ENCODE data around the gene TOM1L2. TPM values are rescaled to one million over a fixed set of nuclear protein-coding genes. Genes with fewer than 3 reads are reported as not detected.

Gene TOM1L2
- total RNA-seq, 1 donor from 2014 or later = 4.3 TPM

DNA sequence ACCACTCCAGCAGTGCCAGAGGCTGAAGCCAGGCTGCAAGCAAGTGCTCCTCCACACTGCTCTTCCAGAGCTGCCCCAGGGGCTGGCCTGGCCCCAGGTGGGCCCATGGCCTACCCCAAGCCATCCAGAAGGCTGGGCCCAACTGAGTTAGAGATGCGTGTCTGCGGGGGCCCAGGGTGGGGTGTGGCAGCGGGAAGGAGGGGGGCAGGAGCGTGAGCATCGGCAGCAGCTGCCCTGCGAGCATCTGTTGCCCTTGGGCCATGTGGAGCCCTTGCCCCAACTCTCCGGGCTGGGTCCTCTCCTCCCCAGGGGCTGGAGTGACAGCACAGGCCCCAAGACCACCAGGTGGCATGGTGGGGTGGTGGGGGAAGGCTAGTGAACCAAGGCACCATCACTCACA is 128.1 kb downstream of the TOM1L2 start:
- no peaks in the 10 kb centered on the region for H4K20me1 ChIP-seq (ENCODE audit: low read depth)
- peaks cover 24% of the 10 kb centered on the region for H3F3A ChIP-seq (ENCODE audit: low read depth)
- H2AFZ ChIP-seq (replicated peaks) = no peak overlapping the region
- TF ChIP-seq, protein P1, sequence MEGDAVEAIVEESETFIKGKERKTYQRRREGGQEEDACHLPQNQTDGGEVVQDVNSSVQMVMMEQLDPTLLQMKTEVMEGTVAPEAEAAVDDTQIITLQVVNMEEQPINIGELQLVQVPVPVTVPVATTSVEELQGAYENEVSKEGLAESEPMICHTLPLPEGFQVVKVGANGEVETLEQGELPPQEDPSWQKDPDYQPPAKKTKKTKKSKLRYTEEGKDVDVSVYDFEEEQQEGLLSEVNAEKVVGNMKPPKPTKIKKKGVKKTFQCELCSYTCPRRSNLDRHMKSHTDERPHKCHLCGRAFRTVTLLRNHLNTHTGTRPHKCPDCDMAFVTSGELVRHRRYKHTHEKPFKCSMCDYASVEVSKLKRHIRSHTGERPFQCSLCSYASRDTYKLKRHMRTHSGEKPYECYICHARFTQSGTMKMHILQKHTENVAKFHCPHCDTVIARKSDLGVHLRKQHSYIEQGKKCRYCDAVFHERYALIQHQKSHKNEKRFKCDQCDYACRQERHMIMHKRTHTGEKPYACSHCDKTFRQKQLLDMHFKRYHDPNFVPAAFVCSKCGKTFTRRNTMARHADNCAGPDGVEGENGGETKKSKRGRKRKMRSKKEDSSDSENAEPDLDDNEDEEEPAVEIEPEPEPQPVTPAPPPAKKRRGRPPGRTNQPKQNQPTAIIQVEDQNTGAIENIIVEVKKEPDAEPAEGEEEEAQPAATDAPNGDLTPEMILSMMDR (IDR thresholded peaks at IDR 0.05) = no peak
- TF ChIP-seq EZH2phosphoT487 (IDR thresholded peaks at IDR 0.05) = no peak
- TF ChIP-seq EZH2 (IDR thresholded peaks at IDR 0.05) = no peak
- no peak overlapping the region for H3K27ac ChIP-seq
- peak overlapping the region; percentile 57 for H3K27ac Mint-ChIP-seq
- H3K4me3 ChIP-seq = no peak overlapping the region
- peaks cover 38% of the 10 kb centered on the region for H3K4me1 ChIP-seq
- peaks cover 4% of the 10 kb centered on the region for H3K27me3 Mint-ChIP-seq (ENCODE audit: insufficient read depth, low read depth)
- peaks cover 43% of the 10 kb centered on the region for H3K4me1 Mint-ChIP-seq
- H3K9ac ChIP-seq = no peak overlapping the region
- H3K79me2 ChIP-seq (ENCODE audit: low read depth) = no peaks in the 10 kb centered on the region
- no peaks in the 10 kb centered on the region for H3K9me3 ChIP-seq (ENCODE audit: low read depth)
- no peak for DNase-seq (ENCODE audit: low spot score)
- no peaks in the 10 kb centered on the region for H3K27me3 ChIP-seq
- no peaks in the 10 kb centered on the region for H3K9me3 Mint-ChIP-seq
- no peaks in the 10 kb centered on the region for H3K36me3 Mint-ChIP-seq
- no peak overlapping the region for H3K4me3 Mint-ChIP-seq
- no peak overlapping the region for H3K4me2 ChIP-seq
- no peaks in the 10 kb centered on the region for H3K36me3 ChIP-seq

DNA sequence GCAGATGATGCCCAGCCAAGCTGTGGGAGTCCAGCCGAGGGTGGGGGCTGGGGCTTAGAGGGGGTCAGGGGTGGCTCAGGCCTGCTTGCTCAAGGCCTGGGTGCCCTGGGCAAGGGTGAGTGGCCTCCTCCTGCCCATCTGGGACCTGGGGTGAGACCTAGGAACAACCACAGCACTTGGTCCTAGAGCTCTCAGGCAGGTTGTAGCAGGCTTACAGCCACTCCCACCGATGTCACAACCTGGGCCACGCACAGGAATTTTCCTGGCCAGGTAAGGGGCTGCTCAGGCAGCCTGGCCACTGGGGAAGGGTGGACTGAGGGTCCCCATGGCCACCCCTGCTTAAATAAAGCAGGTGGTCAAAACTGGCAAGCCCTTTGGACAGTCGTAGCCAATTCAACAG is 129.1 kb downstream of the TOM1L2 start:
- peaks cover 44% of the 10 kb centered on the region for H3K4me1 Mint-ChIP-seq
- H3K79me2 ChIP-seq (ENCODE audit: low read depth) = no peaks in the 10 kb centered on the region
- no peak overlapping the region for H3K27ac ChIP-seq
- H3K36me3 ChIP-seq = no peaks in the 10 kb centered on the region
- no peaks in the 10 kb centered on the region for H3K9me3 ChIP-seq (ENCODE audit: low read depth)
- H3K4me3 ChIP-seq = no peak overlapping the region
- H3K36me3 Mint-ChIP-seq = no peaks in the 10 kb centered on the region
- no peaks in the 10 kb centered on the region for H3K27me3 ChIP-seq
- H3K9ac ChIP-seq = no peak overlapping the region
- no peak overlapping the region for H2AFZ ChIP-seq (replicated peaks)
- no peaks in the 10 kb centered on the region for H4K20me1 ChIP-seq (ENCODE audit: low read depth)
- peaks cover 5% of the 10 kb centered on the region for H3K27me3 Mint-ChIP-seq (ENCODE audit: insufficient read depth, low read depth)
- peaks cover 33% of the 10 kb centered on the region for H3F3A ChIP-seq (ENCODE audit: low read depth)
- no peak for DNase-seq (ENCODE audit: low spot score)
- no peak overlapping the region for H3K4me3 Mint-ChIP-seq
- peaks cover 37% of the 10 kb centered on the region for H3K4me1 ChIP-seq
- H3K4me2 ChIP-seq = no peak overlapping the region
- no peaks in the 10 kb centered on the region for H3K9me3 Mint-ChIP-seq
- peak overlapping the region; percentile 65 for H3K27ac Mint-ChIP-seq
- TF ChIP-seq, protein P1 (IDR thresholded peaks at IDR 0.05) = no peak
- TF ChIP-seq EZH2phosphoT487 (IDR thresholded peaks at IDR 0.05) (no peak), EZH2 (IDR thresholded peaks at IDR 0.05) (no peak)

DNA sequence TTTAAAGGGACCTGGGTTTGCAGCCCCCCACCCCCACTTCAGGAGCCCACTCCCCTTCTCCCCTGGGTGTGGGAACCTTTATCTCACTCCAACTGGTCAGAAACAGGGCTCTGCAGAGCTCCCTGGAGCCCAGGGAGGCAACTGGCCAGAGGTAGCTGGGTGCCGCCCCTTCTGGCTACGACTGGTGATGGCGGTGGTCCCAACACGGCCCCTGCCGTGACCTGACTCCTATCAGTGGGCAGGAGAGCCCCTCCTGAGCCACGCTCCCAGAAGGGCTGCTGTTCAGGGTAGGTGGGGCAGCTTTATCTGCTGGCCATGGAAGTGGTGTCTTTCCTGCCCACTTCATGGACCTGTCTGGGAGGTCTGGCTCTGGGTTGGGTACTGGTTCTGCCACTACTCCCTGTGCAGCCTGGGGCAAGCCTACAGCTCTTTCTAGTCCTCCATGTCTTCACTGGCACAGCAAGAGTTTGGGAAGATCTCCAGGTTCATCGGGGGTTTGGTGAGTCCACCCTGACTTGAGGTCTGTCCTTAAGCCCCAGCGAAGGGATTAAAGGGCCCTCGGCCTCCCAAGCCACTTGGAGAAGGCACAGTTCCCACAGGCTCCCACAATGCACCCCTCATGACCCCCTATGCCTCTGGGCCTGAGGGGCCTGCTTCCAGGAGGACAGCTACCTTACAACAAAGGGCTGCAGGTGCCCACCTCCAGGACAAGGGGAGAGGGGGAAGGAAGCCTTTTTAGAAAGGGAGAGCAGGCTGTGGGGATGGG is 129.9 kb downstream of the TOM1L2 start:
- peak overlapping the region; percentile 60 for H3K27ac Mint-ChIP-seq

More for the DNA sequence above, 129.9 kb downstream of the TOM1L2 start:
- no peak overlapping the region for H3K27ac ChIP-seq
- H3K4me1 Mint-ChIP-seq = peaks cover 46% of the 10 kb centered on the region
- no peak overlapping the region for H3K4me2 ChIP-seq
- H4K20me1 ChIP-seq (ENCODE audit: low read depth) = no peaks in the 10 kb centered on the region
- H3K36me3 ChIP-seq = no peaks in the 10 kb centered on the region
- H3K79me2 ChIP-seq (ENCODE audit: low read depth) = no peaks in the 10 kb centered on the region
- no peak overlapping the region for H3K4me3 ChIP-seq
- peaks cover 37% of the 10 kb centered on the region for H3K4me1 ChIP-seq
- H2AFZ ChIP-seq (replicated peaks) = no peak overlapping the region
- TF ChIP-seq EZH2 (IDR thresholded peaks at IDR 0.05) (no peak), EZH2phosphoT487 (IDR thresholded peaks at IDR 0.05) (no peak)
- TF ChIP-seq, protein P1 (IDR thresholded peaks at IDR 0.05) = no peak
- no peaks in the 10 kb centered on the region for H3K9me3 Mint-ChIP-seq
- H3K9ac ChIP-seq = no peak overlapping the region
- H3K27me3 ChIP-seq = no peaks in the 10 kb centered on the region
- no peak overlapping the region for H3K4me3 Mint-ChIP-seq
- no peak for DNase-seq (ENCODE audit: low spot score)
- peaks cover 5% of the 10 kb centered on the region for H3K27me3 Mint-ChIP-seq (ENCODE audit: insufficient read depth, low read depth)
- no peaks in the 10 kb centered on the region for H3K36me3 Mint-ChIP-seq
- H3K9me3 ChIP-seq (ENCODE audit: low read depth) = no peaks in the 10 kb centered on the region
- H3F3A ChIP-seq (ENCODE audit: low read depth) = peaks cover 41% of the 10 kb centered on the region
